Hepatocyte (in vitro differentiated cells): ENCODE measurements around the gene CD70. TPM values are rescaled to one million over a fixed set of nuclear protein-coding genes. Genes with fewer than 3 reads are reported as not detected.
"Not testable (repeated sequence)": the region's sequence is repeated elsewhere in the genome, so short reads cannot be mapped to it uniquely, and the experiment has no call there.

Source experiments
- DNase-seq: peaks from one replicate; pipeline ENCODE4 v3.0.0-alpha.2; 2016; ENCODE audit warnings: low spot score
- H2AFZ ChIP-seq: fragments of 200-600 bp; sonication (generic); 2 replicates; pipeline ENCODE4 v1.6.0; 2016; ENCODE audit warnings: antibody characterized with exemption, mild to moderate bottlenecking
- H3K27ac ChIP-seq: fragments of 200-600 bp; sonication (generic); 2 replicates; pipeline ENCODE4 v1.5.1; 2016; ENCODE audit warnings: mild to moderate bottlenecking
- H3K27me3 ChIP-seq: fragments of 200-600 bp; sonication (generic); 2 replicates; pipeline ENCODE4 v1.6.1; 2016
- H3K36me3 ChIP-seq: fragments of 200-600 bp; sonication (generic); replicated peaks from 2 replicates; pipeline ENCODE4 v1.5.1; 2016; ENCODE audit warnings: low read depth; ENCODE audit not compliant: insufficient read depth
- H3K4me1 ChIP-seq: fragments of 200-600 bp; sonication (generic); 2 replicates; pipeline ENCODE4 v1.5.1; 2016; ENCODE audit warnings: mild to moderate bottlenecking, moderate library complexity; ENCODE audit not compliant: insufficient read depth
- H3K4me2 ChIP-seq: fragments of 200-600 bp; sonication (generic); 2 replicates; pipeline ENCODE4 v1.6.0; 2016
- H3K4me3 ChIP-seq: fragments of 200-600 bp; sonication (generic); 2 replicates; pipeline ENCODE4 v1.5.1; 2016; ENCODE audit warnings: mild to moderate bottlenecking
- H3K79me2 ChIP-seq: fragments of 200-600 bp; sonication (generic); 2 replicates; pipeline ENCODE4 v1.6.0; 2017; ENCODE audit warnings: mild to moderate bottlenecking
- H3K9me2 ChIP-seq: fragments of 200-600 bp; sonication (generic); replicated peaks from 2 replicates; pipeline ENCODE4 v1.6.0; 2017; ENCODE audit warnings: mild to moderate bottlenecking; ENCODE audit not compliant: insufficient read depth
- H3K9me3 ChIP-seq: fragments of 200-600 bp; sonication (generic); 2 replicates; pipeline ENCODE4 v1.5.1; 2016; ENCODE audit warnings: low read depth, mild to moderate bottlenecking
- H4K20me1 ChIP-seq: fragments of 200-600 bp; sonication (generic); 2 replicates; pipeline ENCODE4 v1.6.0; 2016; ENCODE audit warnings: mild to moderate bottlenecking; ENCODE audit not compliant: insufficient read depth, poor library complexity, severe bottlenecking
- EZH2 ChIP-seq: fragments of 200-600 bp; sonication (generic); IDR thresholded peaks from 2 replicates; pipeline ENCODE4 v1.6.1; 2016; ENCODE audit warnings: antibody characterized with exemption, mild to moderate bottlenecking, borderline replicate concordance
- EZH2phosphoT487 ChIP-seq: fragments of 200-600 bp; sonication (generic); IDR thresholded peaks from one replicate; pipeline ENCODE4 v1.6.1; 2018; ENCODE audit warnings: antibody characterized with exemption, mild to moderate bottlenecking, low read depth, moderate library complexity; ENCODE audit not compliant: unreplicated experiment, severe bottlenecking
- WGBS: methylation state at CpG from one replicate; pipeline ENCODE4 v1.1.6; 2016; ENCODE audit warnings: low lambda C conversion rate; ENCODE audit errors: missing lambda C conversion rate; 5-methylcytosine and 5-hydroxymethylcytosine counted together
- polyA plus RNA-seq: library from polyadenylated mRNA; unstranded; fragments of >200 nt; fragmentation: Nextera tagmentation; extraction: Ambion mirVana; gene quantifications from 2 replicates; pipeline ENCODE4 v1.2.1, GENCODE V29; 2016
- total RNA-seq: library from RNA; depleted of rRNA; stranded (reverse); fragments of >200 nt; gene quantifications from 2 replicates; pipeline ENCODE4 v1.2.3, GENCODE V29; 2014
- TF ChIP-seq, protein P1 (sequence below): fragments of 200-600 bp; sonication (generic); IDR thresholded peaks from 2 replicates; pipeline ENCODE4 v1.5.1; 2016; ENCODE audit warnings: antibody characterized with exemption, mild to moderate bottlenecking; ENCODE audit not compliant: poor library complexity

CD70 gene
- total and polyA plus RNA-seq, 2 experiments from 2014 or later, result not detected

DNA sequence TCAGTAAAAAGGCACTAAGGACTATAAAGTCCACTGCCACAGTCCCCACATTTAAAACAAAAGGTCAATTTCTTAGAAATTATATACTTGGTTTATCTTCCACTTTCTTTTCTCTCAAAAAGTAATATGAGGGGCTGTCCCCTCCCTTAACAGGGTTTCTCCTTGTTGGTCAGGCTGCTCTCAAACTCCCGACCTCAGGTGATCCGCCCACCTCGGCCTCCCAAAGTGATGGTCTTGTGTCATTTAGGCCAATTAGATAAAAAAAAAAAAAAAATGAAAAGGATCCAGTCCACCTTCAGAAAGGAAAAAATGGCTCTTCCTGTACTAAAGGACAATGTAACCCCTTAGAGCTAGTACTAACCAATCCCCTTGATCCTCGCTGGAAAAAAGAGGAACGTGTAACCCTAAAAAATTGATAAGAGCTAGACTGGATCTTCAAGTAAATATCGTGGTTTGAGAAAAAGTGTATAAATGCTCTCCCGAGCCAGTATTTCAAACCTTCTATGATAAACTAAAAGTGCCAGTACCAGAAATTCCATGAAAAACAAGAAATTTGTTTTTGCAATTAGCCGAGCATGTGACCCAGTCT is 9.0 kb upstream of the CD70 start:
- DNase-seq, result no peak
- Histone ChIP-seq H3K27me3 (no peaks in the 10 kb centered on the region), H3K4me1 (no peaks in the 10 kb centered on the region), H3K4me2 (no peak overlapping the region), H3K79me2 (no peaks in the 10 kb centered on the region), H2AFZ (no peak overlapping the region), H3K9me3 (no peaks in the 10 kb centered on the region), H3K4me3 (no peak overlapping the region), H3K36me3 (no peaks in the 10 kb centered on the region), H4K20me1 (no peaks in the 10 kb centered on the region), H3K27ac (no peak overlapping the region), H3K9me2 (no peaks in the 10 kb centered on the region)
- TF ChIP-seq EZH2phosphoT487 (no peak), EZH2 (no peak)
- TF ChIP-seq, protein P1, sequence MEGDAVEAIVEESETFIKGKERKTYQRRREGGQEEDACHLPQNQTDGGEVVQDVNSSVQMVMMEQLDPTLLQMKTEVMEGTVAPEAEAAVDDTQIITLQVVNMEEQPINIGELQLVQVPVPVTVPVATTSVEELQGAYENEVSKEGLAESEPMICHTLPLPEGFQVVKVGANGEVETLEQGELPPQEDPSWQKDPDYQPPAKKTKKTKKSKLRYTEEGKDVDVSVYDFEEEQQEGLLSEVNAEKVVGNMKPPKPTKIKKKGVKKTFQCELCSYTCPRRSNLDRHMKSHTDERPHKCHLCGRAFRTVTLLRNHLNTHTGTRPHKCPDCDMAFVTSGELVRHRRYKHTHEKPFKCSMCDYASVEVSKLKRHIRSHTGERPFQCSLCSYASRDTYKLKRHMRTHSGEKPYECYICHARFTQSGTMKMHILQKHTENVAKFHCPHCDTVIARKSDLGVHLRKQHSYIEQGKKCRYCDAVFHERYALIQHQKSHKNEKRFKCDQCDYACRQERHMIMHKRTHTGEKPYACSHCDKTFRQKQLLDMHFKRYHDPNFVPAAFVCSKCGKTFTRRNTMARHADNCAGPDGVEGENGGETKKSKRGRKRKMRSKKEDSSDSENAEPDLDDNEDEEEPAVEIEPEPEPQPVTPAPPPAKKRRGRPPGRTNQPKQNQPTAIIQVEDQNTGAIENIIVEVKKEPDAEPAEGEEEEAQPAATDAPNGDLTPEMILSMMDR, result no peak
- WGBS, result 89% methylated on average over 8 of the region's 8 CpGs

DNA sequence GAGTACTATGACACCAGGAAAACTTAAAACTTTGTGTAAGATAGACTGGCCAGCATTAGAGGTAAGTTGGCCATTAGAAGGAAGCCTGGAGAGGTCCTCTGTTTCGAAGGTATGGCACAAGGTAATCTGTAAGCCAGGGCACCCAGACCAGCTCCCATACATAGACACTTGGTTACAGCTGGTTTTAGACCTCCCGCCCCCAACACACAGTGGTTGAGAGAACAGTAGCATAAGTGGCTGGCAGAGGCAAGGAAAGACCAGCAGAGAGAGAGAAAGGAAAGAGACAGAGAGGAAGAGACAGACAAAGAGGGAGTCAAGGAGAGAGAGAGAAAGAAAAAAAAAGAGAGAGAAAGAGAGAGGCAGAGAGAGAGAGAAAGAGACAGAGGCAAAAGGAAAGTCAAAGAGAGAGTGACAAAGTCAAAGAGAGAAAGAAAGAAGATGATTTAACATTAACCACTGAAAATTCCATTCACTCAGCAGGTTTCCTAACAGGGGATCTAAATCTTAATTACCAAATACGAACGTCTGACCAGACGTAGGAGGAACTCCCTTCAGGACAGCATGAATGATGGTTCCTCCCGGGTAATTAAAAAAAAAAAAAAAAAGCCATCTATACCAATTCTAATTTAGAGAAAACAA is 7.4 kb upstream of the CD70 start:
- H2AFZ ChIP-seq, H3K4me1 ChIP-seq, DNase-seq, H3K36me3 ChIP-seq, H3K4me2 ChIP-seq, H3K9me2 ChIP-seq, H3K4me3 ChIP-seq, H3K79me2 ChIP-seq, H3K27ac ChIP-seq, H4K20me1 ChIP-seq, H3K9me3 ChIP-seq: not testable (repeated sequence)
- whole genome bisulfite sequencing, result 66% methylated on average over 6 of the region's 6 CpGs
- peaks cover 10% of the 10 kb centered on the region for H3K27me3 ChIP-seq

DNA sequence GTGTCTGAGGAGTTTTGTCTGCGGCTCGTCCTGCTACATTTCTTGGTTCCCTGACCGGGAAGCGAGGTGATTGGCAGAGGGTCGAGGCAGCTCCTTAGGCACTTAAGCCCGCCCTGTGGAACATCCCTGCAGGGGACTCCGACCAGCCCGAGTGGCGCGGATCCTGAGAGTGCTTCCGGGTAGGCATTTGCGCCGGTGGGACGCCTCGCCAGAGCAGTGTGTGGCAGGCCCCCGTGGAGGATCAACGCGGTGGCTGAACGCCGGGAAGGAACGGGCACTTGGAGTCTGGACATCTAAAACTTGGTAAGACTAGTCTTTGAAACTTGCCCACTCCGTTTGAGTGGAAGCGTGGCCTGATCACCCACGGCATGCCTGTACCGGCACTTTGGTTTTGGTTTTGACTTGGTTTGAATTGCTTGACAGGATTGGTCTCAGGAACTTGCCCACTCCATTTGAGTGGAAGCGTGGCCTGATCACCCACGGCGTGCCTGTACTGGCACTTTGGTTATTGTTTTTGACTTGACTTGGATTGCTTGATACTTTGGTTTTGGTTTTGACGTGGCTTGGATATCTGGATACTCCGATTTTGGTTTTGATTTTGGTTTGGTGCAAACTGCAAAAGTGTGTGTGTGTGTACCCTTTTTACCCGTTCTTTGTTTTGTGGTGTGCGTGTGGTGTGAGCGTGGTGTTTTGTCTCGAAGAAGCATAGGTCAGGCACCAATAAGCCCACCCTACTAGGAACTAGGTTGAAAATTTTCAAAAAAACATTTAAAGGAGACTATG is 6.7 kb upstream of the CD70 start:
- not testable (repeated sequence) for H4K20me1 ChIP-seq, H3K4me3 ChIP-seq, H3K36me3 ChIP-seq, DNase-seq, H3K79me2 ChIP-seq, H3K27ac ChIP-seq, H3K9me2 ChIP-seq, H3K4me2 ChIP-seq, H3K4me1 ChIP-seq, H3K9me3 ChIP-seq, H2AFZ ChIP-seq
- peaks cover 10% of the 10 kb centered on the region for H3K27me3 ChIP-seq
- WGBS, result 96% methylated on average over 34 of the region's 34 CpGs

DNA sequence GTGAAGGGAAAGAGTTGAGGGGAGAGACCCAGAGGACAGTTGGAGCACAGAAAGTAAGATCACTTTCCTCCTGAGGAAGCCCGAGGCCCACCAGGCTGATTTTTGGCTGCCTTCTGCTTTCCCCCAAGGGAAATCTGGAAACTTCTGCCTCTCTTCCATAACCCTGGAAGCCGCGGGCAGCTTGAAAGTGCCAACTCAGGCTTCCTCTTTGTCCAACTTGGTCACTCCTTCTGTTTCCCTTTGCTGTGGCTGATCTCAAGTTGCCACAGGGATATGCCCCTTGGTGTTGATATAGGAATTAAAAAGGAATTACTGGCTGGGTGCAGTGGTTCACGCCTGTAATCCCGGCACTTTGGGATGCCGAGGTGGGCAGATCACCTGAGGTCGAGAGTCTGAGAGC is 5.7 kb upstream of the CD70 start:
- Histone ChIP-seq H2AFZ (no peak overlapping the region), H4K20me1 (no peaks in the 10 kb centered on the region), H3K27ac (no peak overlapping the region), H3K9me2 (no peaks in the 10 kb centered on the region), H3K4me1 (no peaks in the 10 kb centered on the region), H3K9me3 (no peaks in the 10 kb centered on the region), H3K4me2 (no peak overlapping the region), H3K36me3 (no peaks in the 10 kb centered on the region), H3K79me2 (no peaks in the 10 kb centered on the region), H3K27me3 (peaks cover 16% of the 10 kb centered on the region), H3K4me3 (no peak overlapping the region)
- 85% methylated on average over 7 of the region's 7 CpGs for WGBS
- DNase-seq, result no peak
- TF ChIP-seq EZH2phosphoT487 (no peak), EZH2 (no peak)
- TF ChIP-seq, protein P1, result no peak
